ENCODE data around the gene PLCH1. TPM values are rescaled to one million over a fixed set of nuclear protein-coding genes. Genes with fewer than 3 reads are reported as not detected.

The PLCH1 gene
- total and polyA plus RNA-seq, 2 donors (not counting 1 experiment from before 2014, with no cell fraction given): under 0.01 to 0.03 TPM

DNA sequence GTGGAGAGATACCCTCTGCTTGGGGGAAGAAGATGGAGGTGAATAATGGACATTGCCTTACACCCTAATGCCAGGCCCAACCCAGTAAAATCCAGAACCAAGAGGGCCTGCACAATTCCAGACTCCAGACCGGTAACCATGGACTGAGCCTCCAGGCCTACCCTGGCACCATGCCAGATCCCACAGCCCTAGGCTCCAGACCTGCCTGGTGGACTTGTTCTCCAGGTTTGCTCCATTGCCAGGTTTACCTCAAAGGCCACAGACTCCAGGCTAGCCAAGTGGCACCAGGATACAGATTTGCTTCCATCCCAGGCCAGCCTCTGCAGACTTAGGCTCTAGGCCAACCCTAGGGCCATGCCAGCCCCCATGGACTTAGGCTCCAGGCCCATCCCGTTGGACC lies 14.0 kb downstream of the PLCH1 start:
- Histone ChIP-seq H3K4me3 (replicated peaks in 1 of 4; ENCODE audit: control extremely low read depth in 1 of 4, insufficient read depth in 1 of 4, low read depth in 3 of 4, low read length in 4 of 4) (no peak overlapping the region), H4K20me1 (ENCODE audit: control insufficient read depth, extremely low read depth, insufficient read depth, low read length) (no peaks in the 10 kb centered on the region), H2AFZ (ENCODE audit: low read length) (no peak overlapping the region), H3K9ac (ENCODE audit: insufficient read depth, low read length) (no peak overlapping the region), H3K27ac (ENCODE audit: insufficient read depth, low read length) (no peak overlapping the region), H3K27me3 (ENCODE audit: control insufficient read depth, insufficient read depth, low read length) (no peaks in the 10 kb centered on the region), H3K9me3 (ENCODE audit: control insufficient read depth, insufficient read depth, low read depth, low read length) (no peaks in the 10 kb centered on the region), H3K4me2 (ENCODE audit: extremely low read depth, insufficient read depth, low read length) (no peak overlapping the region), H3K79me2 (ENCODE audit: control insufficient read depth, insufficient read depth, low read length) (no peaks in the 10 kb centered on the region), H3K4me1 (ENCODE audit: control insufficient read depth, extremely low read depth, insufficient read depth, low read length) (no peaks in the 10 kb centered on the region), H3K36me3 (ENCODE audit: control insufficient read depth, insufficient read depth, low read length) (no peaks in the 10 kb centered on the region)
- TF ChIP-seq, protein P1, sequence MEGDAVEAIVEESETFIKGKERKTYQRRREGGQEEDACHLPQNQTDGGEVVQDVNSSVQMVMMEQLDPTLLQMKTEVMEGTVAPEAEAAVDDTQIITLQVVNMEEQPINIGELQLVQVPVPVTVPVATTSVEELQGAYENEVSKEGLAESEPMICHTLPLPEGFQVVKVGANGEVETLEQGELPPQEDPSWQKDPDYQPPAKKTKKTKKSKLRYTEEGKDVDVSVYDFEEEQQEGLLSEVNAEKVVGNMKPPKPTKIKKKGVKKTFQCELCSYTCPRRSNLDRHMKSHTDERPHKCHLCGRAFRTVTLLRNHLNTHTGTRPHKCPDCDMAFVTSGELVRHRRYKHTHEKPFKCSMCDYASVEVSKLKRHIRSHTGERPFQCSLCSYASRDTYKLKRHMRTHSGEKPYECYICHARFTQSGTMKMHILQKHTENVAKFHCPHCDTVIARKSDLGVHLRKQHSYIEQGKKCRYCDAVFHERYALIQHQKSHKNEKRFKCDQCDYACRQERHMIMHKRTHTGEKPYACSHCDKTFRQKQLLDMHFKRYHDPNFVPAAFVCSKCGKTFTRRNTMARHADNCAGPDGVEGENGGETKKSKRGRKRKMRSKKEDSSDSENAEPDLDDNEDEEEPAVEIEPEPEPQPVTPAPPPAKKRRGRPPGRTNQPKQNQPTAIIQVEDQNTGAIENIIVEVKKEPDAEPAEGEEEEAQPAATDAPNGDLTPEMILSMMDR (conservative IDR thresholded peaks at IDR 0.05 in 1 of 2, IDR thresholded peaks at IDR 0.05 in 1 of 2; ENCODE audit: low read depth in 1 of 2, low read length in 2 of 2): no peak
- TF ChIP-seq EZH2 (IDR thresholded peaks at IDR 0.05; ENCODE audit: low read length, missing control alignments): no peak
- DNase-seq (ENCODE audit: low read depth in 2 of 2): no peak

DNA sequence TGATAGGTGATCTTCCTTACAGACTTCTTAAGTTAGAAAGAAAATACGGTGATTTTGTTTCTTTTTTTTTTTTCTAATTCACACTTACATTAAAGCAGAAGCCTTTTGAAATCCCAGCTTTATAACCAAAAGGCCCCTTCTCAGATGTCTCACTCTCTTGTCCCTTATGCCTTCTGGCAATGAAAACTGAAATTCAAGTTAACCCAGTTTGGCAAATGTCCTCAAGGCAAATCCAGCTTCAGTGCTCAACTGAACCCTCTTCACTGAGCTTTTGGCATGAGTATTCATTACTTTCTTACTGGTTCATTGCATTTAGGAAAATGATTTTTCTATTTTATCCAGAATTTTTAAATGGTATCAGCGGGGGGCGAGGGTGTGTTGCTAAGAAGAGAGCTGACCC lies 17.0 kb downstream of the PLCH1 start:
- Histone ChIP-seq H3K79me2 (ENCODE audit: control insufficient read depth, insufficient read depth, low read length) (no peaks in the 10 kb centered on the region), H3K9ac (ENCODE audit: insufficient read depth, low read length) (no peak overlapping the region), H4K20me1 (ENCODE audit: control insufficient read depth, extremely low read depth, insufficient read depth, low read length) (no peaks in the 10 kb centered on the region), H3K4me3 (replicated peaks in 1 of 4; ENCODE audit: control extremely low read depth in 1 of 4, insufficient read depth in 1 of 4, low read depth in 3 of 4, low read length in 4 of 4) (no peak overlapping the region), H3K4me2 (ENCODE audit: extremely low read depth, insufficient read depth, low read length) (no peak overlapping the region), H3K4me1 (ENCODE audit: control insufficient read depth, extremely low read depth, insufficient read depth, low read length) (no peaks in the 10 kb centered on the region), H3K27me3 (ENCODE audit: control insufficient read depth, insufficient read depth, low read length) (no peaks in the 10 kb centered on the region), H3K27ac (ENCODE audit: insufficient read depth, low read length) (no peak overlapping the region), H3K9me3 (ENCODE audit: control insufficient read depth, insufficient read depth, low read depth, low read length) (no peaks in the 10 kb centered on the region), H2AFZ (ENCODE audit: low read length) (no peak overlapping the region), H3K36me3 (ENCODE audit: control insufficient read depth, insufficient read depth, low read length) (no peaks in the 10 kb centered on the region)
- DNase-seq (ENCODE audit: low read depth in 2 of 2): no peak
- TF ChIP-seq, protein P1 (conservative IDR thresholded peaks at IDR 0.05 in 1 of 2, IDR thresholded peaks at IDR 0.05 in 1 of 2; ENCODE audit: low read depth in 1 of 2, low read length in 2 of 2): no peak
- no peak for TF ChIP-seq EZH2 (IDR thresholded peaks at IDR 0.05; ENCODE audit: low read length, missing control alignments)

DNA sequence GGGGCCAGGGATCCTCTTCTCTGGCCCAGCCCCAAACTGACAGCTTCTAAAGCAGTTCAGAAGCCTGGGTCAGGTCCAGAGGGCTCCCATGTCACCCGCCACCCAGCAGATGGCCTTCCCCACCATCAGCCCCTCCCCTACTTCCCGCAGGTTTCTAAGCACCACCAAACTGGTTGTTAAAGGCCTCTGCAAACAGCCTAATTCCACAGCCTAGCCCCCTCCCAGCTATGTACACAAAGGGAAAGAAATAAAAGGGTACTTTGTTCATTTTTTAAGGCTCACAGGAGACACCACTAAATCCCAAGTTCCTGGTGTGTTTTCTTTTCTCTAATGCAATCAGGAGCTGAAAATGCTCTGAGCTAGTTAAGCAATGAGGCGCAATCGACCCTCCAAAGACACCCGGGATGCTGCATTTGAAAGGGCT lies 30.6 kb downstream of the PLCH1 start:
- Histone ChIP-seq H3K27ac (ENCODE audit: insufficient read depth, low read length) (no peak overlapping the region), H3K79me2 (ENCODE audit: control insufficient read depth, insufficient read depth, low read length) (no peaks in the 10 kb centered on the region), H3K36me3 (ENCODE audit: control insufficient read depth, insufficient read depth, low read length) (no peaks in the 10 kb centered on the region), H3K27me3 (ENCODE audit: control insufficient read depth, insufficient read depth, low read length) (no peaks in the 10 kb centered on the region), H3K4me3 (replicated peaks in 1 of 4; ENCODE audit: control extremely low read depth in 1 of 4, insufficient read depth in 1 of 4, low read depth in 3 of 4, low read length in 4 of 4) (no peak overlapping the region), H3K9ac (ENCODE audit: insufficient read depth, low read length) (no peak overlapping the region), H3K4me2 (ENCODE audit: extremely low read depth, insufficient read depth, low read length) (no peak overlapping the region), H3K4me1 (ENCODE audit: control insufficient read depth, extremely low read depth, insufficient read depth, low read length) (no peaks in the 10 kb centered on the region), H3K9me3 (ENCODE audit: control insufficient read depth, insufficient read depth, low read depth, low read length) (no peaks in the 10 kb centered on the region), H2AFZ (ENCODE audit: low read length) (no peak overlapping the region), H4K20me1 (ENCODE audit: control insufficient read depth, extremely low read depth, insufficient read depth, low read length) (no peaks in the 10 kb centered on the region)
- no peak for TF ChIP-seq EZH2 (IDR thresholded peaks at IDR 0.05; ENCODE audit: low read length, missing control alignments)
- TF ChIP-seq, protein P1 (conservative IDR thresholded peaks at IDR 0.05 in 1 of 2, IDR thresholded peaks at IDR 0.05 in 1 of 2; ENCODE audit: low read depth in 1 of 2, low read length in 2 of 2): no peak
- DNase-seq (ENCODE audit: low read depth in 2 of 2): no peak
